Measurements from ENCODE around the gene MAD1L1.
"Not testable (repeated sequence)": the region's sequence is repeated elsewhere in the genome, so short reads cannot be mapped to it uniquely, and the experiment has no call there.

The MAD1L1 gene

GRCh38 chr7:1977876-1978441, 254.8 kb downstream of the MAD1L1 start:
- DNase-seq, result no peak
- Mint-ChIP-seq H3K27ac (no peak overlapping the region), H3K27me3 (ENCODE audit: low read depth, poor library complexity) (peaks cover 8% of the 10 kb centered on the region), H3K4me1 (peaks cover 23% of the 10 kb centered on the region), H3K4me3 (no peak overlapping the region), H3K9me3 (peaks cover 18% of the 10 kb centered on the region), H3K36me3 (ENCODE audit: low read depth) (peaks cover 43% of the 10 kb centered on the region)
- TF ChIP-seq, protein P1, sequence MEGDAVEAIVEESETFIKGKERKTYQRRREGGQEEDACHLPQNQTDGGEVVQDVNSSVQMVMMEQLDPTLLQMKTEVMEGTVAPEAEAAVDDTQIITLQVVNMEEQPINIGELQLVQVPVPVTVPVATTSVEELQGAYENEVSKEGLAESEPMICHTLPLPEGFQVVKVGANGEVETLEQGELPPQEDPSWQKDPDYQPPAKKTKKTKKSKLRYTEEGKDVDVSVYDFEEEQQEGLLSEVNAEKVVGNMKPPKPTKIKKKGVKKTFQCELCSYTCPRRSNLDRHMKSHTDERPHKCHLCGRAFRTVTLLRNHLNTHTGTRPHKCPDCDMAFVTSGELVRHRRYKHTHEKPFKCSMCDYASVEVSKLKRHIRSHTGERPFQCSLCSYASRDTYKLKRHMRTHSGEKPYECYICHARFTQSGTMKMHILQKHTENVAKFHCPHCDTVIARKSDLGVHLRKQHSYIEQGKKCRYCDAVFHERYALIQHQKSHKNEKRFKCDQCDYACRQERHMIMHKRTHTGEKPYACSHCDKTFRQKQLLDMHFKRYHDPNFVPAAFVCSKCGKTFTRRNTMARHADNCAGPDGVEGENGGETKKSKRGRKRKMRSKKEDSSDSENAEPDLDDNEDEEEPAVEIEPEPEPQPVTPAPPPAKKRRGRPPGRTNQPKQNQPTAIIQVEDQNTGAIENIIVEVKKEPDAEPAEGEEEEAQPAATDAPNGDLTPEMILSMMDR (IDR thresholded peaks at IDR 0.05), result no peak

DNA sequence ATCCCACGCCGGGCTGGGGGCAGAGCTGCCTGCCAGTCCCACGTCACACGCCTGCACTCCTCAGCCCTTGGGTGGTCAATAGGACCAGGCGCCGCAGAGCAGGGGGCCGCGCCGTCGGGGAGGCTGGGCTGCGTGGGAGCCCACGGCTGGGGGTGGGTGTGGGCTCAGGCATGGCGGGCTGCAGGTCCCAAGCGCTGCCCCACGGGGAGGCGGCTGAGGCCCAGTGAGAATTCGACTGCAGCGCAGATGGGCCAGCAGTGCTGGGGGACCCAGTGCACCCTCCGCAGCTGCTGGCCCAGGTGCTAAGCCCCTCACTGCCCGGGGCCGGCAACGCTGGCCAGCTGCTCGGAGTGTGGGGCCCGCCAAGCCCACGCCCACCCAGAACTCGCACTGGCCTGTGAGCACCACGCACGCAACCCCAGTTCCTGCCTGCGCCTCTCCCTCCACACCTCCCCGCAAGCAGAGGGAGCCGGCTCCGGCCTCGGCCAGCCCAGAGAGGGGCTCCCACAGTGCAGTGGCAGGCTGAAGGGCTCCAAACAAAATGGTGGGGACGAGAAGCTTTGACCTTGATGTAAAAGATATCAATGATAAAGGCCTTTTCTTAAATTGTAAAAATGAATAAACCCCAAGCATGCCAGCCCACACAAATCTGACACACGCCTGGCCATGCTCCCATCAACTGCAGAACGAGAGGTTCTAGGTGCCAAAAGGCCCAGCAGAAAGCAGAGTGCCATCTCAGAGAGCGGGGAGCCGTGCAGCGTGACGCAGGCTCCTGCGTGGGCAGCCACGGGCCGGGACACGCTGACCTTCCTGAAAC, 255.5 kb downstream of the MAD1L1 start:
- TF ChIP-seq, protein P1 (IDR thresholded peaks at IDR 0.05), result no peak
- peaks cover 28% of the 10 kb centered on the region for H3K4me1 Mint-ChIP-seq
- peaks cover 18% of the 10 kb centered on the region for H3K9me3 Mint-ChIP-seq
- peaks cover 48% of the 10 kb centered on the region for H3K36me3 Mint-ChIP-seq (ENCODE audit: low read depth)
- H3K27ac Mint-ChIP-seq, result no peak overlapping the region
- no peak overlapping the region for H3K4me3 Mint-ChIP-seq
- H3K27me3 Mint-ChIP-seq (ENCODE audit: low read depth, poor library complexity), result peaks cover 8% of the 10 kb centered on the region
- no peak for DNase-seq

DNA sequence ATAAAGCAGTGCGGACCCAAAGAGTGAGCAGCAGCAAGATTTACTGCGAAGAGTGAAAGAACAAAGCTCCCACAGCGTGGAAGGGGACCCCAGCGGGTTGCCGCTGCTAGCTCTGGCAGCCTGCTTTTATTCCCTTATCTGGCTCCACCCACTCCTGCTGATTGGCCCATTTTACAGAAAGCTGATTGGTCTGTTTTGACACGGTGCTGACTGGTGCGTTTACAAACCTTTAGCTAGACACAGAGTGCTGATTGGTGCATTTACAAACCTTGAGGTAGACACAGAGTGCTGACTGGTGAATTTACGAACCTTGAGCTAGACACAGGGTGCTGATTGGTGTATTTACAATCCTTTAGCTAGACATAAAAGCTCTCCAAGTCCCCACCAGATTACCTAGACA, 256.2 kb downstream of the MAD1L1 start:
- peaks cover 28% of the 10 kb centered on the region for H3K4me1 Mint-ChIP-seq
- not testable (repeated sequence) for H3K27me3 Mint-ChIP-seq (ENCODE audit: low read depth, poor library complexity); H3K27ac Mint-ChIP-seq; DNase-seq; H3K4me3 Mint-ChIP-seq
- peaks cover 48% of the 10 kb centered on the region for H3K36me3 Mint-ChIP-seq (ENCODE audit: low read depth)
- H3K9me3 Mint-ChIP-seq, result peaks cover 18% of the 10 kb centered on the region

DNA sequence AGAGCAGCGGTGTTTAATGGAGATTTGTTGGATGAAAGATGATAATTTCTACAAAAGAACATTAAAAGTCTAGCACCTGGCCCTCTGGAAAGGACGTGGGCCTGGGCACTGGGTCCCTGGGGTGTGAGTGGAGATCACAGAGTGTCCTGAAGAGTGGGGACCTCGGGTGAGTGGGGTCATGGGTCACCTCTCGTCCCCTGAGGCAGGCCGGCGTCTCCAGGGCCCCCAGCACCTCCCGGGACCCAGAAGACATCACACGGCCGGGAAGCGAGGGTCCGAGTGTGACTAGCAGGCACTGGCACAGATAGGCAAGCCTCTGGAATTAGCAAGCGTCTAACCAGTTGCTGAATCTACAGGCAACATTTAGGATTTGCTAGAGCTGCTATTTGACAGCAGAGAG, 257.2 kb downstream of the MAD1L1 start:
- Mint-ChIP-seq H3K9me3 (peaks cover 18% of the 10 kb centered on the region), H3K4me1 (peaks cover 22% of the 10 kb centered on the region), H3K27me3 (ENCODE audit: low read depth, poor library complexity) (peaks cover 8% of the 10 kb centered on the region), H3K27ac (peak overlapping the region; percentile 22), H3K36me3 (ENCODE audit: low read depth) (peaks cover 55% of the 10 kb centered on the region), H3K4me3 (no peak overlapping the region)
- TF ChIP-seq, protein P1 (IDR thresholded peaks at IDR 0.05), result no peak
- DNase-seq, result no peak

GRCh38 chr7:1975179-1975578, 257.6 kb downstream of the MAD1L1 start:
- TF ChIP-seq, protein P1 (IDR thresholded peaks at IDR 0.05), result no peak
- DNase-seq, result no peak
- peaks cover 8% of the 10 kb centered on the region for H3K27me3 Mint-ChIP-seq (ENCODE audit: low read depth, poor library complexity)
- H3K4me1 Mint-ChIP-seq, result peaks cover 21% of the 10 kb centered on the region
- H3K9me3 Mint-ChIP-seq, result peaks cover 18% of the 10 kb centered on the region
- H3K27ac Mint-ChIP-seq, result peak overlapping the region; percentile 22
- peaks cover 56% of the 10 kb centered on the region for H3K36me3 Mint-ChIP-seq (ENCODE audit: low read depth)
- H3K4me3 Mint-ChIP-seq, result no peak overlapping the region

- H3K27me3 Mint-ChIP-seq (ENCODE audit: low read depth, poor library complexity), result peaks cover 4% of the 10 kb centered on the region
- DNase-seq, result no peak
- peaks cover 26% of the 10 kb centered on the region for H3K4me1 Mint-ChIP-seq
- no peak overlapping the region for H3K4me3 Mint-ChIP-seq
- peaks cover 18% of the 10 kb centered on the region for H3K9me3 Mint-ChIP-seq
- peak overlapping the region; percentile 56 for H3K27ac Mint-ChIP-seq
- peaks cover 56% of the 10 kb centered on the region for H3K36me3 Mint-ChIP-seq (ENCODE audit: low read depth)
- TF ChIP-seq, protein P1 (IDR thresholded peaks at IDR 0.05), result no peak
These were observed 258.2 kb downstream of the MAD1L1 start for GRCh38 chr7:1974290-1975101.

Measured in nephron progenitor cell (in vitro differentiated cells).